D721Med (cell line): ENCODE measurements around the gene SPI1.

Experiments used
- DNase-seq: peaks from one replicate; pipeline ENCODE4 v3.0.0; 2011; ENCODE audit warnings: low spot score; ENCODE audit not compliant: insufficient read length
- FAIRE-seq: peaks from 2 replicates; lab custom pipeline; 2011; peaks lifted over from hg19 to GRCh38; lab: Jason Lieb, UNC
- TF ChIP-seq, protein P1 (sequence below): IDR thresholded peaks from 2 replicates; pipeline ENCODE4 v1.5.1; 2012; ENCODE audit warnings: mild to moderate bottlenecking, control low read depth; ENCODE audit not compliant: insufficient read depth; ENCODE audit errors: missing control alignments

SPI1 gene

DNA sequence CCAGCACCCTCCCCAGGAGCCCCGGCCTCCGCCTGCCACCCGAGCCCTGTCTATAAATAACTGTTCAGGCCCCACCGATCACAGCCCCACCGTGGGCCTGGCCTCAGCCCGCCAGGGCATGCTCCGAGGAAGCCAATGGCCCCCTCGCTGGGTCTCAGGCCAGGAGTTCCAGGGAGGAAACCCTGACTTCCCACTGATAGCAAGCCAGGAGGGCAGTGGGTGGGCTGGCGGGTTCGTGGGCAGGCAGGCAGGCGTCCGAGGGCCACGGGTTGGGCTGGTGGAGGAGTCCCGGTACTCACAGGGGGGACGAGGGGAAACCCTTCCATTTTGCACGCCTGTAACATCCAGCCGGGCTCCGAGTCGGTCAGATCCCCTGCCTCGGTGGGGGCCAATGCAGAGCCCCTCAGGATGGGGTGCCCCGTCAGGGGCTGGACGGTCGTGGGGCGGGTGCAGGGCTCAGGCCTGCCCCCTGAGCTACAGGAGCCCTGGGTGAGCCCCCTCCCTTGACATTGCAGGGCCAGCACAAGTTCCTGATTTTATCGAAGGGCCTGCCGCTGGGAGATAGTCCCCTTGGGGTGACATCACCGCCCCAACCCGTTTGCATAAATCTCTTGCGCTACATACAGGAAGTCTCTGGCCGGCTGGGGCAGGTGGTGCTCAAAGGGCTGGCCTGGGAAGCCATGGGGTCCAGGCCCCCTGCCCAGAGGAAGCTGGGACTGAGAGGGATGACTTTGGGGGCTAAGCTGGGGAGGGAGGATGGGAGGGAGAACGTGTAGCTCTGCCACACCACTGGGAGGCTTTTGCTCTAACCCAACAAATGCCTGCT is at the start of gene SPI1:
SPI1 (minus strand) TSS at position 538 of the 826 bp plus-strand sequence; CDS start at position 344, 194 bp downstream.
- TF ChIP-seq, protein P1, sequence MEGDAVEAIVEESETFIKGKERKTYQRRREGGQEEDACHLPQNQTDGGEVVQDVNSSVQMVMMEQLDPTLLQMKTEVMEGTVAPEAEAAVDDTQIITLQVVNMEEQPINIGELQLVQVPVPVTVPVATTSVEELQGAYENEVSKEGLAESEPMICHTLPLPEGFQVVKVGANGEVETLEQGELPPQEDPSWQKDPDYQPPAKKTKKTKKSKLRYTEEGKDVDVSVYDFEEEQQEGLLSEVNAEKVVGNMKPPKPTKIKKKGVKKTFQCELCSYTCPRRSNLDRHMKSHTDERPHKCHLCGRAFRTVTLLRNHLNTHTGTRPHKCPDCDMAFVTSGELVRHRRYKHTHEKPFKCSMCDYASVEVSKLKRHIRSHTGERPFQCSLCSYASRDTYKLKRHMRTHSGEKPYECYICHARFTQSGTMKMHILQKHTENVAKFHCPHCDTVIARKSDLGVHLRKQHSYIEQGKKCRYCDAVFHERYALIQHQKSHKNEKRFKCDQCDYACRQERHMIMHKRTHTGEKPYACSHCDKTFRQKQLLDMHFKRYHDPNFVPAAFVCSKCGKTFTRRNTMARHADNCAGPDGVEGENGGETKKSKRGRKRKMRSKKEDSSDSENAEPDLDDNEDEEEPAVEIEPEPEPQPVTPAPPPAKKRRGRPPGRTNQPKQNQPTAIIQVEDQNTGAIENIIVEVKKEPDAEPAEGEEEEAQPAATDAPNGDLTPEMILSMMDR = no peak
- FAIRE-seq = no peak
- DNase-seq = no peak

DNA sequence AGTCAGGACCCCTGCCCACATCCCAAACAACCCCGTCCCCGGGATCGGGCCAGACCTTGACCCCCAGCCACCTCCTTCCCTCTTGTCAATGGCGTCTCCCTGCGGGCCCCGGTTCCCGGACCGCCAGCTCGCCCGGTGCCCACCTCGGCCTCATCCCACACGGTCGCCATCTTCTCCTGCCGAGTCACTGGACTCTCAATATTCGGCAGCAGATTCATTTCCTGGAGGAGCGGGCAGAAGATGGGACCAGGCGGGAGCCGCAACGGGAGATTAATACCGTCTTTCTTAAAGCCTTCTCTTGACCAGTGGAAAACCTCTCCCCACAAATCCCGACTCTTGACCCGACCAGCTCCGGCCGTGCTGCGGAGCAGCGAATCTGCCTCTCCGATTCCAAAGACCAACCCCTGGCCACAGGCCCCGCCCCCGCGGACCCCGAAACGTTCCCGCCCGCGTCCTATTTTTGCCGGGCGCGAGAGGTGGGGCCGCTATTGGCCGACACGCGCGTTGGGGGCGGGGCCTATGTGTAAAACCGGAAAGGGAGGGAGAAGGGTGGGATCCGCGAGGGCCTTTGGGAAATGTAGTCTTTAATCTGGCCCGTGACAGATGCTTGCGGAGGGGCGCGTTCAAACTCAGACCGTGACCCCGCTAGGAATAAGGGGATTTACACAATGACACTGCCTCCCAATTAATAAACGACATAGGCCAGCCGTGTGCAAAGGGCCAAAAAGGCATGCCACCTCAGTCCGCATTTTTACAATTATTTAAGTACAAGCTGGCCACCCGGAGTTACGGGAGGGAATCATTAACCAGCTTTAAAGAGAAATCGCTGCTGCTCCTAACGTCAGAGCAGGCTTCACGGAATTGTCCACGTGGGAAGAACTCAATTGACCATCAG is 48.0 kb upstream of the SPI1 start, which contains the start of gene PSMC3:
PSMC3 (minus strand) TSS at position 378 of the 895 bp plus-strand sequence; CDS start at position 218, 160 bp downstream.
- TF ChIP-seq, protein P1 = no peak
- DNase-seq = peak; percentile 87
- no peak for FAIRE-seq

DNA sequence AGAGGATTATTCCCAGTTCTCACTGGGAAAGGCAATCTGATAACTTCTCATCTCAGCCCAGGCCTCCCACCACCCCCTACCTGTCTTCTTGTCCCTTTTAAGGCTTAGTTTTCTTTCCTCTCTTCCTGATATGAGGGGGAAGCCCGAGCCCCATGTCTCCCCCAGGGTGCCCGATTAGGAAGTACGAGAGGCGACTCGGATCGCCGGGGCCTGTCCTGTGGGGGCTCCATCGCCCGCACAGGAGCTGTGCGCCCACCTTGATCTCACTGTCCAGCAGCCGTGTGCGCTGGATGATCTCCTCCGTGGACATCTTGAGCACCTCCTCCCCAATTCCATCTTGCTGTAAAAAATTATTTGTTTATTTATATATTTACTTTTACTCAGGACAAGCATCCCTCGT is 47.3 kb upstream of the SPI1 start:
- TF ChIP-seq, protein P1 = no peak
- no peak for FAIRE-seq
- no peak for DNase-seq

DNA sequence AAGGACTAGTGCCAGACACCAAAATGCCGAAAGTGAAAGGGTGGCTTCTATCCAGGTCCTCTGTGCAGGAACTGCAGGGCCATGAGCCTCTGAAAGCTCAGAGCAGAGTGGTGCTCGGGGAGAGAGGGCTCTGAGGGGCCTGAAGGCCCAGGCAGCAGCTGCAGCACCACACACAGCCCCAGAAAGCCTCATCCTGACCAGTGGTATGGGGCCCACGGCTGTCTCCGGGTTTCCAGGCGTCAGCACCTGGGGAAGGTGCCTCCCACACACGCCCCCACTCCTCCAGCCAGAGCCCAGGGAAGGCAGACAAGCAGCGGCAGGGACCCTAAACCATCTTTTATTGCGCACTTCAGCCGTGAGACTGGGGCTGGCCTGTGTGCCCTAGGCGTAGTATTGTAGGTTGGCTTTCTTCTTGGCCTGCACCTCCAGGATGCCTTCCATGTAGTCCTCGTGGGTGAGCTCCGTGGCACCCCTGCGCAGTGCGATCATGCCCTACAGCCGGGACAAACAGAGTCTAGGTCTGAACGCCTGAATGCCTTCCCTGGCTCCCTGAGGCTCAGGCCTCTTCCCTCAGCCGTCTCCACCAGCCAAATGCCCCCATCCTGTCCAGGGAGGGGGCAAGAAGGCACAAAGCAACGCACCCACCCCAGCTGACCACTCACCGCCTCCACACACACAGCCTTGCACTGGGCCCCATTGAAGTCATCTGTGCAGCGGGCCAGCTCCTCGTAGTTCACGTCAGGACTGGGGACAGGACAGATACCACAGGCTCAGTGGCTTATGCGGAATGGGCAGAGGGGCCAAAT is 40.3 kb upstream of the SPI1 start:
- TF ChIP-seq, protein P1 = no peak
- no peak for FAIRE-seq
- no peak for DNase-seq

DNA sequence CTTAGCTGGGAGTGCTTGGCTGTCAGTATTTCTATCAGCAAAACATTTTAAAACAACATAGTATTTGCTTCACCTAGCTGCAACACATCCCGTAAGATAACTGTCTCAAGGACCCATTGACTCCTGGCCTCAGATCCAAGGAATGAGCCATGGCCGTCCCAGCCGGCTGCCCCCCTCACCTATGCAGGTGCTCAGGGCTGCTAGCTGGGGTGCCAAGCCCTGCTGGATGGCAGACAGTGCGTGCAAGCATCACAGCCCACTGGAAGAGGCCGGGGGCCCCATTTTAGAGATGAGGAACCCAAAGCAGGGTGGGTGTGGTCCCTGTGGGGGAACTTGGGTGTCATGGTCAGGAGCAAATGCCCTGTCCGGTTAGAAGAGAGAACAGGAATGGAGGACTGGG is 39.4 kb upstream of the SPI1 start:
- TF ChIP-seq, protein P1 = no peak
- DNase-seq = no peak
- FAIRE-seq = no peak

DNA sequence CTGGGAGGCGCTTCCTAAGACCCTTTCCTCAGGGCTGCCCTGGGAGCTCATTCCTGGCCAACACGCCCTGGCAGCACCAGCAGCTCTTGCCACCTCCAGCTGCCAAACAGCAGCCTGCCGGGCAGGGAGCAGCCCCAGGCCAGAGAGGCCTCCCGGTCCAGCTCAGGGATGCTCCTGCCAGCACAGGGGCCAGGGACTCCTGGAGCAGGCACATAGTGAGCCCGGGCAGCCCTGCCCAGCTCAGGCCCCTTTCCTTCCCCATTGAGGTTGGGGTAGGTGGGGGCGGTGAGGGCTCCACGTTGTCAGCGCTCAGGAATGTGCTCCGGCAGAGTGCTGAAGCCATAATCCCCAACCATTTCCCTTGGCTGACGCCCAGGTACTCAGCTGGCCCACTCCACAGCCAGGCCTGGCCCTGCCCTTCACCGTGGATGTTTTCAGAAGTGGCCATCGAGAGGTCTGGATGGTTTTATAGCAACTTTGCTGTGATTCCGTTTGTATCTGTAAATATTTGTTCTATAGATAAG is 37.7 kb upstream of the SPI1 start:
- FAIRE-seq (no peak), DNase-seq (no peak)
- TF ChIP-seq, protein P1 = no peak
